ENCODE results near the gene TMEM259.

GRCh38 chr19:1025960-1026782, 5.2 kb upstream of the TMEM259 start, which contains the start of gene CNN2:
- TF ChIP-seq EZH2 (IDR thresholded peaks at IDR 0.05), result no peak
- no peak for TF ChIP-seq CTCF (IDR thresholded peaks at IDR 0.05 in 2 of 3, conservative IDR thresholded peaks at IDR 0.05 in 1 of 3; ENCODE audit: borderline replicate concordance in 1 of 3, insufficient read depth in 1 of 3, low read depth in 2 of 3, low read length in 2 of 3)
- TF ChIP-seq EZH2phosphoT487 (IDR thresholded peaks at IDR 0.05; ENCODE audit: borderline replicate concordance), result no peak
- TF ChIP-seq POLR2A (IDR thresholded peaks at IDR 0.05; ENCODE audit: borderline replicate concordance, extremely low read depth, insufficient read depth, insufficient read length), result no peak
- TF ChIP-seq SRF (IDR thresholded peaks at IDR 0.05; ENCODE audit: low read depth), result peak; percentile 99
- TF ChIP-seq ZNF274 (IDR thresholded peaks at IDR 0.05; ENCODE audit: low read depth, low read length), result no peak
- TF ChIP-seq, protein P1, sequence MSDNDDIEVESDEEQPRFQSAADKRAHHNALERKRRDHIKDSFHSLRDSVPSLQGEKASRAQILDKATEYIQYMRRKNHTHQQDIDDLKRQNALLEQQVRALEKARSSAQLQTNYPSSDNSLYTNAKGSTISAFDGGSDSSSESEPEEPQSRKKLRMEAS (IDR thresholded peaks at IDR 0.05), result no peak; the same call in 1 of the 2 replicates
- TF ChIP-seq TCF7L2 (IDR thresholded peaks at IDR 0.05; ENCODE audit: borderline replicate concordance, extremely low read depth, insufficient read depth, insufficient read length), result no peak
- no peak; the same call in 1 of the 2 replicates for TF ChIP-seq SIN3A (IDR thresholded peaks at IDR 0.05; ENCODE audit: low read depth)
- no peak for TF ChIP-seq JUND (IDR thresholded peaks at IDR 0.05)
- TF ChIP-seq SP1 (IDR thresholded peaks at IDR 0.05; ENCODE audit: low read depth), result peak; percentile 21; the same call in 1 of the 2 replicates
- TF ChIP-seq ELF1 (IDR thresholded peaks at IDR 0.05; ENCODE audit: borderline replicate concordance, low read depth), result no peak
- TF ChIP-seq RAD21 (IDR thresholded peaks at IDR 0.05; ENCODE audit: low read depth), result no peak
- no peak for TF ChIP-seq REST (IDR thresholded peaks at IDR 0.05; ENCODE audit: low read depth)

All from HCT116 (cell line).